Stimulated activated naive B cell treated with anti-CD40 and anti-IgM and Interleukin-4, amounts not matched to agents 10 μg/mL and 1 μg/mL and 100 μg/mL, for 72 hours (primary cell): ENCODE results near the gene OR8D2.

Experiments
- ATAC-seq, 2 donors: fragments of 150-1000 bp; cut with Tn5 transposase; replicated peaks; 2 replicates each; pipeline ENCODE4 v1.10.0; 2021; ENCODE audit warnings: moderate library complexity in 1 of 2
- DNase-seq: peaks from one replicate; pipeline ENCODE4 v3.0.0; 2021
- H3K27ac Mint-ChIP-seq: one replicate; pipeline ENCODE4 v1.8.0; 2022; ENCODE audit warnings: mild to moderate bottlenecking, mixed read lengths
- H3K27me3 Mint-ChIP-seq, 2 donors: one replicate each; pipeline ENCODE4 v1.8.0; 2022; ENCODE audit warnings: mixed read lengths in 2 of 2
- H3K36me3 Mint-ChIP-seq, 2 donors: one replicate each; pipeline ENCODE4 v1.8.0; 2022; ENCODE audit warnings: mixed read lengths in 2 of 2, mild to moderate bottlenecking in 1 of 2
- H3K4me1 Mint-ChIP-seq, 2 donors: one replicate each; pipeline ENCODE4 v1.8.0; 2022; ENCODE audit warnings: mixed read lengths in 2 of 2, mild to moderate bottlenecking in 1 of 2
- H3K4me3 Mint-ChIP-seq, 2 donors: one replicate each; pipeline ENCODE4 v1.8.0; 2022; ENCODE audit warnings: mild to moderate bottlenecking in 2 of 2, mixed read lengths in 2 of 2, moderate library complexity in 1 of 2
- H3K9me3 Mint-ChIP-seq, 2 donors: one replicate each; pipeline ENCODE4 v1.8.0; 2022; ENCODE audit warnings: mixed read lengths in 2 of 2, mild to moderate bottlenecking in 1 of 2

OR8D2 gene

GRCh38 chr11:124320097-124320496, at the start of gene OR8D2:
Gene OR8D2, minus strand, starts transcription at chr11:124320197. Its CDS starts 0 bp downstream, at chr11:124320197.
- H3K27me3 Mint-ChIP-seq = peaks cover 11 to 26% of the 10 kb centered on the region in 2 donors
- peaks cover 4 to 9% of the 10 kb centered on the region in 2 donors for H3K4me1 Mint-ChIP-seq
- no peaks in the 10 kb centered on the region for H3K36me3 Mint-ChIP-seq
- no peak within 1 kb of the TSS for H3K4me3 Mint-ChIP-seq
- H3K27ac Mint-ChIP-seq = no peak within 1 kb of the TSS
- no peak for DNase-seq
- ATAC-seq = no peak
- peaks cover 5 to 9% of the 10 kb centered on the region in 2 donors for H3K9me3 Mint-ChIP-seq

- no peaks in the 10 kb centered on the region for H3K36me3 Mint-ChIP-seq
- H3K4me3 Mint-ChIP-seq = no peak overlapping the region
- peaks cover 0 to 11% of the 10 kb centered on the region in 2 donors for H3K4me1 Mint-ChIP-seq
- H3K9me3 Mint-ChIP-seq = peaks cover 0 to 3% of the 10 kb centered on the region in 2 donors
- ATAC-seq (no peak), DNase-seq (no peak)
- H3K27ac Mint-ChIP-seq = no peak overlapping the region
- H3K27me3 Mint-ChIP-seq = peaks cover 12 to 14% of the 10 kb centered on the region in 2 donors
Observed at GRCh38 chr11:124359566-124359965, 39.6 kb upstream of the OR8D2 start.

- Mint-ChIP-seq H3K9me3 (peaks cover 0 to 2% of the 10 kb centered on the region in 2 donors), H3K27ac (no peak overlapping the region), H3K36me3 (no peaks in the 10 kb centered on the region), H3K4me1 (no peaks in the 10 kb centered on the region), H3K4me3 (no peak overlapping the region), H3K27me3 (peaks cover 9 to 11% of the 10 kb centered on the region in 2 donors)
- no peak for DNase-seq
- ATAC-seq = no peak
Observed at GRCh38 chr11:124346311-124346955, 26.4 kb upstream of the OR8D2 start.

- Mint-ChIP-seq H3K36me3 (no peaks in the 10 kb centered on the region), H3K27ac (no peak overlapping the region), H3K9me3 (peaks cover 0 to 2% of the 10 kb centered on the region in 2 donors), H3K27me3 (peaks cover 9 to 11% of the 10 kb centered on the region in 2 donors), H3K4me3 (no peak overlapping the region), H3K4me1 (peaks cover 0 to under 1% of the 10 kb centered on the region in 2 donors)
- DNase-seq (no peak), ATAC-seq (no peak)
Observed at GRCh38 chr11:124344346-124344745, 24.3 kb upstream of the OR8D2 start.

- no peak for DNase-seq
- peaks cover 0 to 2% of the 10 kb centered on the region in 2 donors for H3K4me1 Mint-ChIP-seq
- ATAC-seq = no peak
- no peak overlapping the region for H3K4me3 Mint-ChIP-seq
- H3K9me3 Mint-ChIP-seq = no peaks in the 10 kb centered on the region
- no peak overlapping the region for H3K27ac Mint-ChIP-seq
- no peaks in the 10 kb centered on the region for H3K27me3 Mint-ChIP-seq
- no peaks in the 10 kb centered on the region for H3K36me3 Mint-ChIP-seq
Observed at GRCh38 chr11:124340142-124340447, 20.1 kb upstream of the OR8D2 start.

GRCh38 chr11:124339396-124340141, 19.6 kb upstream of the OR8D2 start:
- ATAC-seq = peak in 1 of 2 donors; percentile 33
- H3K27ac Mint-ChIP-seq = no peak overlapping the region
- no peak overlapping the region for H3K4me3 Mint-ChIP-seq
- H3K36me3 Mint-ChIP-seq = no peaks in the 10 kb centered on the region
- no peaks in the 10 kb centered on the region for H3K9me3 Mint-ChIP-seq
- H3K4me1 Mint-ChIP-seq = peaks cover 0 to 2% of the 10 kb centered on the region in 2 donors
- no peak for DNase-seq
- H3K27me3 Mint-ChIP-seq = no peaks in the 10 kb centered on the region

GRCh38 chr11:124331873-124332272, 11.9 kb upstream of the OR8D2 start:
- Mint-ChIP-seq H3K4me3 (no peak overlapping the region), H3K27me3 (no peaks in the 10 kb centered on the region), H3K36me3 (no peaks in the 10 kb centered on the region), H3K9me3 (no peaks in the 10 kb centered on the region), H3K27ac (no peak overlapping the region), H3K4me1 (peaks cover 10 to 24% of the 10 kb centered on the region in 2 donors)
- DNase-seq (no peak), ATAC-seq (no peak)

- Mint-ChIP-seq H3K27ac (no peak overlapping the region), H3K4me3 (no peak overlapping the region), H3K27me3 (no peaks in the 10 kb centered on the region), H3K9me3 (peaks cover under 1 to 2% of the 10 kb centered on the region in 2 donors), H3K36me3 (no peaks in the 10 kb centered on the region), H3K4me1 (peaks cover 17 to 30% of the 10 kb centered on the region in 2 donors)
- ATAC-seq (peak; percentile 96 to 98), DNase-seq (no peak)
Observed at GRCh38 chr11:124329787-124330478, 9.9 kb upstream of the OR8D2 start.

GRCh38 chr11:124327775-124328174, 7.8 kb upstream of the OR8D2 start:
- H3K36me3 Mint-ChIP-seq = no peaks in the 10 kb centered on the region
- peaks cover 2 to 4% of the 10 kb centered on the region in 2 donors for H3K9me3 Mint-ChIP-seq
- ATAC-seq (no peak), DNase-seq (no peak)
- H3K27me3 Mint-ChIP-seq = no peaks in the 10 kb centered on the region
- peaks cover 19 to 37% of the 10 kb centered on the region in 2 donors for H3K4me1 Mint-ChIP-seq
- H3K4me3 Mint-ChIP-seq = no peak overlapping the region
- H3K27ac Mint-ChIP-seq = no peak overlapping the region

GRCh38 chr11:124322356-124322755, 2.4 kb upstream of the OR8D2 start:
- peaks cover 9 to 13% of the 10 kb centered on the region in 2 donors for H3K4me1 Mint-ChIP-seq
- H3K4me3 Mint-ChIP-seq = no peak overlapping the region
- peaks cover 5 to 10% of the 10 kb centered on the region in 2 donors for H3K9me3 Mint-ChIP-seq
- DNase-seq = no peak
- H3K27ac Mint-ChIP-seq = no peak overlapping the region
- H3K27me3 Mint-ChIP-seq = peaks cover 8 to 16% of the 10 kb centered on the region in 2 donors
- ATAC-seq = no peak
- H3K36me3 Mint-ChIP-seq = no peaks in the 10 kb centered on the region

GRCh38 chr11:124315052-124315451, 4.9 kb downstream of the OR8D2 start:
- no peaks in the 10 kb centered on the region for H3K4me1 Mint-ChIP-seq
- no peak overlapping the region for H3K27ac Mint-ChIP-seq
- peaks cover 11 to 34% of the 10 kb centered on the region in 2 donors for H3K27me3 Mint-ChIP-seq
- peaks cover 2 to 6% of the 10 kb centered on the region in 2 donors for H3K9me3 Mint-ChIP-seq
- H3K4me3 Mint-ChIP-seq = no peak overlapping the region
- H3K36me3 Mint-ChIP-seq = no peaks in the 10 kb centered on the region
- DNase-seq = no peak
- ATAC-seq = peak in 1 of 2 donors; percentile 57

- no peaks in the 10 kb centered on the region for H3K36me3 Mint-ChIP-seq
Observed at GRCh38 chr11:124313849-124314248, 6.1 kb downstream of the OR8D2 start, which contains the start of gene OR8D1. Gene OR8D1, minus strand, starts transcription at chr11:124313949. Its CDS starts 3,183 bp downstream, at chr11:124310766.

GRCh38 chr11:124313131-124313530, 6.9 kb downstream of the OR8D2 start:
- DNase-seq = no peak
- Mint-ChIP-seq H3K27ac (peak overlapping the region; percentile 34), H3K9me3 (peaks cover 0 to 2% of the 10 kb centered on the region in 2 donors), H3K4me3 (no peak overlapping the region), H3K4me1 (no peaks in the 10 kb centered on the region), H3K27me3 (peaks cover 6 to 23% of the 10 kb centered on the region in 2 donors), H3K36me3 (no peaks in the 10 kb centered on the region)
- no peak for ATAC-seq

More at GRCh38 chr11:124313849-124314248, 6.1 kb downstream of the OR8D2 start, which contains the start of gene OR8D1:
- Mint-ChIP-seq H3K27me3 (peaks cover 6 to 24% of the 10 kb centered on the region in 2 donors), H3K9me3 (peaks cover 0 to 2% of the 10 kb centered on the region in 2 donors), H3K4me1 (no peaks in the 10 kb centered on the region), H3K4me3 (no peak within 1 kb of the TSS), H3K27ac (peak within 1 kb of the TSS; percentile 34)
- ATAC-seq = no peak
- DNase-seq = no peak

- Mint-ChIP-seq H3K9me3 (no peaks in the 10 kb centered on the region), H3K36me3 (no peaks in the 10 kb centered on the region), H3K27me3 (peaks cover 5 to 11% of the 10 kb centered on the region in 2 donors), H3K4me1 (no peaks in the 10 kb centered on the region), H3K27ac (no peak overlapping the region), H3K4me3 (no peak overlapping the region)
- ATAC-seq (no peak), DNase-seq (no peak)
Observed at GRCh38 chr11:124311670-124312069, 8.3 kb downstream of the OR8D2 start.
